GM23338 (cell line): Measurements from ENCODE around the gene PSD. TPM values are rescaled to one million over a fixed set of nuclear protein-coding genes. Genes with fewer than 3 reads are reported as not detected.

ENCODE experiments used
- ATAC-seq: fragments of 200-7000 bp; cut with Tn5 transposase; 3 replicates; pipeline ENCODE4 v1.9.1; 2020
- DNase-seq: peaks from one replicate; pipeline ENCODE4 v3.0.0-alpha.2; 2015; ENCODE audit warnings: low spot score
- H2AFZ ChIP-seq: fragments of 200-600 bp; sonication (generic); 2 replicates; pipeline ENCODE4 v1.8.0; 2016; ENCODE audit warnings: antibody characterized with exemption, mild to moderate bottlenecking, moderate library complexity
- H3F3A ChIP-seq: fragments of 200-600 bp; sonication (generic); replicated peaks from 2 replicates; pipeline ENCODE4 v1.8.0; 2017; ENCODE audit warnings: antibody characterized with exemption, mixed run types, low read depth
- H3K27ac ChIP-seq: fragments of 200-600 bp; sonication (generic); 2 replicates; pipeline ENCODE4 v1.6.1; 2016; ENCODE audit warnings: low read depth
- H3K27me3 ChIP-seq: fragments of 200-600 bp; sonication (generic); 2 replicates; pipeline ENCODE4 v1.8.0; 2016; ENCODE audit warnings: mild to moderate bottlenecking, mixed run types, moderate library complexity; ENCODE audit not compliant: insufficient read depth
- H3K36me3 ChIP-seq: fragments of 200-600 bp; sonication (generic); 2 replicates; pipeline ENCODE4 v1.8.0; 2016; ENCODE audit warnings: mild to moderate bottlenecking; ENCODE audit not compliant: insufficient read depth
- H3K4me1 ChIP-seq: fragments of 200-600 bp; sonication (generic); 2 replicates; pipeline ENCODE4 v1.8.0; 2016; ENCODE audit warnings: mild to moderate bottlenecking, moderate library complexity; ENCODE audit not compliant: insufficient read depth
- H3K4me2 ChIP-seq: fragments of 200-600 bp; sonication (generic); 2 replicates; pipeline ENCODE4 v1.7.1; 2017; ENCODE audit warnings: mixed run types
- H3K4me3 ChIP-seq: fragments of 200-600 bp; sonication (generic); 2 replicates; pipeline ENCODE4 v1.6.1; 2016; ENCODE audit warnings: mixed run types
- H3K79me2 ChIP-seq: fragments of 200-600 bp; sonication (generic); replicated peaks from 2 replicates; pipeline ENCODE4 v1.8.0; 2017; ENCODE audit warnings: mild to moderate bottlenecking; ENCODE audit not compliant: insufficient read depth
- H3K9me2 ChIP-seq: fragments of 200-600 bp; sonication (generic); 2 replicates; pipeline ENCODE4 v1.8.0; 2017; ENCODE audit not compliant: insufficient read depth
- H4K20me1 ChIP-seq: fragments of 200-600 bp; sonication (generic); replicated peaks from 2 replicates; pipeline ENCODE4 v1.8.0; 2017; ENCODE audit warnings: mild to moderate bottlenecking; ENCODE audit not compliant: insufficient read depth
- H3K27ac Mint-ChIP-seq: 2 replicates; pipeline ENCODE4 v1.8.0; 2020; ENCODE audit warnings: inconsistent platforms, mild to moderate bottlenecking, moderate library complexity, mixed read lengths
- H3K27me3 Mint-ChIP-seq: 3 replicates; pipeline ENCODE4 v1.8.0; 2022; ENCODE audit warnings: low read depth, mild to moderate bottlenecking, moderate library complexity, mixed read lengths, inconsistent platforms; ENCODE audit not compliant: insufficient read depth, poor library complexity
- H3K36me3 Mint-ChIP-seq: 3 replicates; pipeline ENCODE4 v1.8.0; 2021; ENCODE audit warnings: low read depth, mild to moderate bottlenecking, inconsistent platforms, moderate library complexity, mixed read lengths
- H3K4me1 Mint-ChIP-seq: 3 replicates; pipeline ENCODE4 v1.8.0; 2020; ENCODE audit warnings: mild to moderate bottlenecking, inconsistent platforms, mixed read lengths
- H3K4me3 Mint-ChIP-seq: 3 replicates; pipeline ENCODE4 v1.8.0; 2021; ENCODE audit warnings: moderate library complexity, mild to moderate bottlenecking, inconsistent platforms, mixed read lengths
- H3K9me3 Mint-ChIP-seq: 3 replicates; pipeline ENCODE4 v1.8.0; 2020; ENCODE audit warnings: moderate library complexity, mild to moderate bottlenecking, inconsistent platforms, mixed read lengths
- CREB1 ChIP-seq: fragments of 250-450 bp; sonication (Bioruptor Pico); IDR thresholded peaks from 2 replicates; pipeline ENCODE4 v1.5.0; 2020; ENCODE audit warnings: low read depth, mild to moderate bottlenecking, moderate library complexity
- EZH2 ChIP-seq: fragments of 200-600 bp; sonication (generic); IDR thresholded peaks from one replicate; pipeline ENCODE4 v1.8.0; 2017; ENCODE audit warnings: antibody characterized with exemption, mild to moderate bottlenecking, low read depth; ENCODE audit not compliant: unreplicated experiment
- EZH2phosphoT487 ChIP-seq: fragments of 200-600 bp; sonication (generic); IDR thresholded peaks from one replicate; pipeline ENCODE4 v1.8.1; 2018; ENCODE audit warnings: antibody characterized with exemption; ENCODE audit not compliant: unreplicated experiment
- JUNB ChIP-seq: IDR thresholded peaks from one replicate; pipeline ENCODE4 v1.6.1; 2016; ENCODE audit warnings: antibody characterized with exemption; ENCODE audit not compliant: unreplicated experiment
- NANOG ChIP-seq: IDR thresholded peaks from 2 replicates; pipeline ENCODE4 v1.6.1; 2016; ENCODE audit warnings: antibody characterized with exemption, borderline replicate concordance
- POLR2AphosphoS5 ChIP-seq: IDR thresholded peaks from 2 replicates; pipeline ENCODE4 v1.6.1; 2016; ENCODE audit warnings: antibody characterized with exemption, low read depth
- STAT1 ChIP-seq: IDR thresholded peaks from one replicate; pipeline ENCODE4 v1.6.1; 2016; ENCODE audit warnings: antibody characterized with exemption; ENCODE audit not compliant: unreplicated experiment
- ZNF114 ChIP-seq: fragments of 250-450 bp; sonication (Bioruptor Pico); IDR thresholded peaks from 2 replicates; pipeline ENCODE4 v1.5.0; 2020; ENCODE audit warnings: mild to moderate bottlenecking, moderate library complexity
- ZNF331 ChIP-seq: fragments of 250-450 bp; sonication (Bioruptor Pico); IDR thresholded peaks from 2 replicates; pipeline ENCODE4 v1.5.0; 2020; ENCODE audit warnings: low read depth, mild to moderate bottlenecking, moderate library complexity
- polyA plus RNA-seq: library from polyadenylated mRNA; unstranded; fragments of >200 nt; fragmentation: Nextera tagmentation; extraction: Ambion mirVana; gene quantifications from 2 replicates; pipeline ENCODE4 v1.2.1, GENCODE V29; 2016
- total RNA-seq: library from RNA; depleted of rRNA; stranded (reverse); fragments of >200 nt; shearing (Covaris generic); gene quantifications from 2 replicates; pipeline ENCODE4 v1.2.3, GENCODE V29; 2014
- TF ChIP-seq, protein P1 (sequence below): IDR thresholded peaks from 2 replicates; pipeline ENCODE4 v1.6.1; 2016; ENCODE audit warnings: antibody characterized with exemption
- TF ChIP-seq, protein P2 (sequence below): fragments of 250-450 bp; sonication (Bioruptor Pico); IDR thresholded peaks from 2 replicates; pipeline ENCODE4 v1.5.0; 2020; ENCODE audit warnings: mild to moderate bottlenecking, moderate library complexity
- TF ChIP-seq, protein P3 (sequence below): IDR thresholded peaks from one replicate; pipeline ENCODE4 v1.6.1; 2018; ENCODE audit warnings: antibody characterized with exemption; ENCODE audit not compliant: unreplicated experiment
- TF ChIP-seq, protein P4 (sequence below), 2 experiments: fragments of 200-600 bp in 1 of 2; sonication (generic) in 1 of 2; conservative IDR thresholded peaks; 2 replicates each; pipeline versions ENCODE4 v1.5.1 to v1.6.1; 2016 to 2017; ENCODE audit warnings: antibody characterized with exemption in 2 of 2, low read depth in 2 of 2, mild to moderate bottlenecking in 2 of 2, moderate library complexity in 1 of 2

Gene PSD
- total and polyA plus RNA-seq, 2 experiments from 2014 or later: 1.9 to 6.8 TPM

DNA sequence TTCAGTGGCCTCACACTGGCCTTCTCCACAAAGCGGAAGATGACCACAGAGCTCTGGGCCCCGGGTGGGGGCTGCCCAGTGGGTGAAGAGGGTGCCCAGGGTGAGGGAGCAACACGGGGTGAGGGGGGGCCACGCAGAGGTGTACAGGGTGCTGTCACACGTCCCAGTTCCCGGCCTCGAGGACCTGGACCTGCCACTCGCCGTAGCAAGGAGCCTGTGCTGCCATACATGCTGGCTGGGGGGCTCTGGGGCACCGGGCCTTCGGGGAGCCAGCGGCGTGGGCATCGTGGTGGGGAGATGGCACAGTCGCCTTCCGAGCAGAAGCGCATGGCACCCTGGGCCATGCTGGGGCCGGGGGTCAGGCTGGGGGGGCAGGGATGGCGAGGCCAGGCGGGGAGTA, 1.9 kb downstream of the PSD start:
- no peak overlapping the region for H3K4me3 Mint-ChIP-seq
- peaks cover 19% of the 10 kb centered on the region for H3F3A ChIP-seq
- H3K9me3 Mint-ChIP-seq: no peaks in the 10 kb centered on the region; the same call in 2 of the 3 replicates
- ATAC-seq (no peak), DNase-seq (no peak)
- H3K27me3 ChIP-seq: peaks cover 8% of the 10 kb centered on the region
- H3K27me3 Mint-ChIP-seq: peaks cover 40% of the 10 kb centered on the region
- peaks cover 25% of the 10 kb centered on the region for H3K4me1 Mint-ChIP-seq
- peaks cover 5% of the 10 kb centered on the region; the same call in 1 of the 2 replicates for H3K4me1 ChIP-seq
- no peak overlapping the region for H3K4me3 ChIP-seq
- H3K27ac ChIP-seq: no peak overlapping the region
- no peaks in the 10 kb centered on the region for H3K9me2 ChIP-seq
- H3K27ac Mint-ChIP-seq: no peak overlapping the region
- H3K4me2 ChIP-seq: no peak overlapping the region
- no peaks in the 10 kb centered on the region for H3K79me2 ChIP-seq
- no peaks in the 10 kb centered on the region; the same call in 2 of the 3 replicates for H3K36me3 Mint-ChIP-seq
- no peaks in the 10 kb centered on the region for H3K36me3 ChIP-seq
- TF ChIP-seq EZH2phosphoT487: no peak
- no peak for TF ChIP-seq POLR2AphosphoS5
- TF ChIP-seq, protein P1, sequence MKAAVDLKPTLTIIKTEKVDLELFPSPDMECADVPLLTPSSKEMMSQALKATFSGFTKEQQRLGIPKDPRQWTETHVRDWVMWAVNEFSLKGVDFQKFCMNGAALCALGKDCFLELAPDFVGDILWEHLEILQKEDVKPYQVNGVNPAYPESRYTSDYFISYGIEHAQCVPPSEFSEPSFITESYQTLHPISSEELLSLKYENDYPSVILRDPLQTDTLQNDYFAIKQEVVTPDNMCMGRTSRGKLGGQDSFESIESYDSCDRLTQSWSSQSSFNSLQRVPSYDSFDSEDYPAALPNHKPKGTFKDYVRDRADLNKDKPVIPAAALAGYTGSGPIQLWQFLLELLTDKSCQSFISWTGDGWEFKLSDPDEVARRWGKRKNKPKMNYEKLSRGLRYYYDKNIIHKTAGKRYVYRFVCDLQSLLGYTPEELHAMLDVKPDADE: no peak
- TF ChIP-seq, protein P2, sequence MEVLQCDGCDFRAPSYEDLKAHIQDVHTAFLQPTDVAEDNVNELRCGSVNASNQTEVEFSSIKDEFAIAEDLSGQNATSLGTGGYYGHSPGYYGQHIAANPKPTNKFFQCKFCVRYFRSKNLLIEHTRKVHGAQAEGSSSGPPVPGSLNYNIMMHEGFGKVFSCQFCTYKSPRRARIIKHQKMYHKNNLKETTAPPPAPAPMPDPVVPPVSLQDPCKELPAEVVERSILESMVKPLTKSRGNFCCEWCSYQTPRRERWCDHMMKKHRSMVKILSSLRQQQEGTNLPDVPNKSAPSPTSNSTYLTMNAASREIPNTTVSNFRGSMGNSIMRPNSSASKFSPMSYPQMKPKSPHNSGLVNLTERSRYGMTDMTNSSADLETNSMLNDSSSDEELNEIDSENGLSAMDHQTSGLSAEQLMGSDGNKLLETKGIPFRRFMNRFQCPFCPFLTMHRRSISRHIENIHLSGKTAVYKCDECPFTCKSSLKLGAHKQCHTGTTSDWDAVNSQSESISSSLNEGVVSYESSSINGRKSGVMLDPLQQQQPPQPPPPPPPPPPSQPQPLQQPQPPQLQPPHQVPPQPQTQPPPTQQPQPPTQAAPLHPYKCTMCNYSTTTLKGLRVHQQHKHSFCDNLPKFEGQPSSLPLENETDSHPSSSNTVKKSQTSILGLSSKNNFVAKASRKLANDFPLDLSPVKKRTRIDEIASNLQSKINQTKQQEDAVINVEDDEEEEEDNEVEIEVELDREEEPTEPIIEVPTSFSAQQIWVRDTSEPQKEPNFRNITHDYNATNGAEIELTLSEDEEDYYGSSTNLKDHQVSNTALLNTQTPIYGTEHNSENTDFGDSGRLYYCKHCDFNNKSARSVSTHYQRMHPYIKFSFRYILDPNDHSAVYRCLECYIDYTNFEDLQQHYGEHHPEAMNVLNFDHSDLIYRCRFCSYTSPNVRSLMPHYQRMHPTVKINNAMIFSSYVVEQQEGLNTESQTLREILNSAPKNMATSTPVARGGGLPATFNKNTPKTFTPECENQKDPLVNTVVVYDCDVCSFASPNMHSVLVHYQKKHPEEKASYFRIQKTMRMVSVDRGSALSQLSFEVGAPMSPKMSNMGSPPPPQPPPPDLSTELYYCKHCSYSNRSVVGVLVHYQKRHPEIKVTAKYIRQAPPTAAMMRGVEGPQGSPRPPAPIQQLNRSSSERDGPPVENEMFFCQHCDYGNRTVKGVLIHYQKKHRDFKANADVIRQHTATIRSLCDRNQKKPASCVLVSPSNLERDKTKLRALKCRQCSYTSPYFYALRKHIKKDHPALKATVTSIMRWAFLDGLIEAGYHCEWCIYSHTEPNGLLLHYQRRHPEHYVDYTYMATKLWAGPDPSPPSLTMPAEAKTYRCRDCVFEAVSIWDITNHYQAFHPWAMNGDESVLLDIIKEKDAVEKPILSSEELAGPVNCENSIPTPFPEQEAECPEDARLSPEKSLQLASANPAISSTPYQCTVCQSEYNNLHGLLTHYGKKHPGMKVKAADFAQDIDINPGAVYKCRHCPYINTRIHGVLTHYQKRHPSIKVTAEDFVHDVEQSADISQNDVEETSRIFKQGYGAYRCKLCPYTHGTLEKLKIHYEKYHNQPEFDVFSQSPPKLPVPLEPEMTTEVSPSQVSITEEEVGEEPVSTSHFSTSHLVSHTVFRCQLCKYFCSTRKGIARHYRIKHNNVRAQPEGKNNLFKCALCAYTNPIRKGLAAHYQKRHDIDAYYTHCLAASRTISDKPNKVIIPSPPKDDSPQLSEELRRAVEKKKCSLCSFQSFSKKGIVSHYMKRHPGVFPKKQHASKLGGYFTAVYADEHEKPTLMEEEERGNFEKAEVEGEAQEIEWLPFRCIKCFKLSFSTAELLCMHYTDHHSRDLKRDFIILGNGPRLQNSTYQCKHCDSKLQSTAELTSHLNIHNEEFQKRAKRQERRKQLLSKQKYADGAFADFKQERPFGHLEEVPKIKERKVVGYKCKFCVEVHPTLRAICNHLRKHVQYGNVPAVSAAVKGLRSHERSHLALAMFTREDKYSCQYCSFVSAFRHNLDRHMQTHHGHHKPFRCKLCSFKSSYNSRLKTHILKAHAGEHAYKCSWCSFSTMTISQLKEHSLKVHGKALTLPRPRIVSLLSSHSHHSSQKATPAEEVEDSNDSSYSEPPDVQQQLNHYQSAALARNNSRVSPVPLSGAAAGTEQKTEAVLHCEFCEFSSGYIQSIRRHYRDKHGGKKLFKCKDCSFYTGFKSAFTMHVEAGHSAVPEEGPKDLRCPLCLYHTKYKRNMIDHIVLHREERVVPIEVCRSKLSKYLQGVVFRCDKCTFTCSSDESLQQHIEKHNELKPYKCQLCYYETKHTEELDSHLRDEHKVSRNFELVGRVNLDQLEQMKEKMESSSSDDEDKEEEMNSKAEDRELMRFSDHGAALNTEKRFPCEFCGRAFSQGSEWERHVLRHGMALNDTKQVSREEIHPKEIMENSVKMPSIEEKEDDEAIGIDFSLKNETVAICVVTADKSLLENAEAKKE (CRISPR knock-in tag): no peak
- TF ChIP-seq CREB1: no peak
- no peak for TF ChIP-seq JUNB
- TF ChIP-seq, protein P3, sequence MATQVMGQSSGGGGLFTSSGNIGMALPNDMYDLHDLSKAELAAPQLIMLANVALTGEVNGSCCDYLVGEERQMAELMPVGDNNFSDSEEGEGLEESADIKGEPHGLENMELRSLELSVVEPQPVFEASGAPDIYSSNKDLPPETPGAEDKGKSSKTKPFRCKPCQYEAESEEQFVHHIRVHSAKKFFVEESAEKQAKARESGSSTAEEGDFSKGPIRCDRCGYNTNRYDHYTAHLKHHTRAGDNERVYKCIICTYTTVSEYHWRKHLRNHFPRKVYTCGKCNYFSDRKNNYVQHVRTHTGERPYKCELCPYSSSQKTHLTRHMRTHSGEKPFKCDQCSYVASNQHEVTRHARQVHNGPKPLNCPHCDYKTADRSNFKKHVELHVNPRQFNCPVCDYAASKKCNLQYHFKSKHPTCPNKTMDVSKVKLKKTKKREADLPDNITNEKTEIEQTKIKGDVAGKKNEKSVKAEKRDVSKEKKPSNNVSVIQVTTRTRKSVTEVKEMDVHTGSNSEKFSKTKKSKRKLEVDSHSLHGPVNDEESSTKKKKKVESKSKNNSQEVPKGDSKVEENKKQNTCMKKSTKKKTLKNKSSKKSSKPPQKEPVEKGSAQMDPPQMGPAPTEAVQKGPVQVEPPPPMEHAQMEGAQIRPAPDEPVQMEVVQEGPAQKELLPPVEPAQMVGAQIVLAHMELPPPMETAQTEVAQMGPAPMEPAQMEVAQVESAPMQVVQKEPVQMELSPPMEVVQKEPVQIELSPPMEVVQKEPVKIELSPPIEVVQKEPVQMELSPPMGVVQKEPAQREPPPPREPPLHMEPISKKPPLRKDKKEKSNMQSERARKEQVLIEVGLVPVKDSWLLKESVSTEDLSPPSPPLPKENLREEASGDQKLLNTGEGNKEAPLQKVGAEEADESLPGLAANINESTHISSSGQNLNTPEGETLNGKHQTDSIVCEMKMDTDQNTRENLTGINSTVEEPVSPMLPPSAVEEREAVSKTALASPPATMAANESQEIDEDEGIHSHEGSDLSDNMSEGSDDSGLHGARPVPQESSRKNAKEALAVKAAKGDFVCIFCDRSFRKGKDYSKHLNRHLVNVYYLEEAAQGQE: no peak
- no peak for TF ChIP-seq ZNF114 (CRISPR knock-in tag)
- no peak for TF ChIP-seq NANOG
- TF ChIP-seq EZH2: no peak
- TF ChIP-seq ZNF331 (CRISPR knock-in tag): no peak
- TF ChIP-seq, protein P4, sequence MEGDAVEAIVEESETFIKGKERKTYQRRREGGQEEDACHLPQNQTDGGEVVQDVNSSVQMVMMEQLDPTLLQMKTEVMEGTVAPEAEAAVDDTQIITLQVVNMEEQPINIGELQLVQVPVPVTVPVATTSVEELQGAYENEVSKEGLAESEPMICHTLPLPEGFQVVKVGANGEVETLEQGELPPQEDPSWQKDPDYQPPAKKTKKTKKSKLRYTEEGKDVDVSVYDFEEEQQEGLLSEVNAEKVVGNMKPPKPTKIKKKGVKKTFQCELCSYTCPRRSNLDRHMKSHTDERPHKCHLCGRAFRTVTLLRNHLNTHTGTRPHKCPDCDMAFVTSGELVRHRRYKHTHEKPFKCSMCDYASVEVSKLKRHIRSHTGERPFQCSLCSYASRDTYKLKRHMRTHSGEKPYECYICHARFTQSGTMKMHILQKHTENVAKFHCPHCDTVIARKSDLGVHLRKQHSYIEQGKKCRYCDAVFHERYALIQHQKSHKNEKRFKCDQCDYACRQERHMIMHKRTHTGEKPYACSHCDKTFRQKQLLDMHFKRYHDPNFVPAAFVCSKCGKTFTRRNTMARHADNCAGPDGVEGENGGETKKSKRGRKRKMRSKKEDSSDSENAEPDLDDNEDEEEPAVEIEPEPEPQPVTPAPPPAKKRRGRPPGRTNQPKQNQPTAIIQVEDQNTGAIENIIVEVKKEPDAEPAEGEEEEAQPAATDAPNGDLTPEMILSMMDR (conservative IDR thresholded peaks at IDR 0.05; ENCODE audit: low read depth in 2 of 2): no peak
- TF ChIP-seq STAT1: no peak
- H2AFZ ChIP-seq: no peak overlapping the region
- no peaks in the 10 kb centered on the region for H4K20me1 ChIP-seq
